ENCODE results near the gene KDM7A.

DNA sequence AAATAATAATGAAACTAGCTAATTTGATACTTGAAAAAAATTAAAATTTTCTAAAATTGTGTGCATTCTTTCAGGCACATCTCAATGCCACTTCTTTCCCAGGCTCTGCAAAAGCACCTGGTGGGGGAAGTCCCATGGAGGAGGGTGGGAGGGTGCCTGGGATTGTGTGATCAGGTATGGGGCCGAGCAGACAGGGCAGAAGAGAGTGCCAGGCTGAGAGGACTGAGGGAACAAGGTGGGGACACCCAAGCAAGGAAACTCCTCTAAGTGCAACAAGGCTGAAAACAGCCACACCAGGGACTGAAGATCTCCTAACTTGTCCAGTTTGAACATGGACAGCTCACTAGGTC lies 127.8 kb downstream of the KDM7A start:
- TF ChIP-seq, protein P1, sequence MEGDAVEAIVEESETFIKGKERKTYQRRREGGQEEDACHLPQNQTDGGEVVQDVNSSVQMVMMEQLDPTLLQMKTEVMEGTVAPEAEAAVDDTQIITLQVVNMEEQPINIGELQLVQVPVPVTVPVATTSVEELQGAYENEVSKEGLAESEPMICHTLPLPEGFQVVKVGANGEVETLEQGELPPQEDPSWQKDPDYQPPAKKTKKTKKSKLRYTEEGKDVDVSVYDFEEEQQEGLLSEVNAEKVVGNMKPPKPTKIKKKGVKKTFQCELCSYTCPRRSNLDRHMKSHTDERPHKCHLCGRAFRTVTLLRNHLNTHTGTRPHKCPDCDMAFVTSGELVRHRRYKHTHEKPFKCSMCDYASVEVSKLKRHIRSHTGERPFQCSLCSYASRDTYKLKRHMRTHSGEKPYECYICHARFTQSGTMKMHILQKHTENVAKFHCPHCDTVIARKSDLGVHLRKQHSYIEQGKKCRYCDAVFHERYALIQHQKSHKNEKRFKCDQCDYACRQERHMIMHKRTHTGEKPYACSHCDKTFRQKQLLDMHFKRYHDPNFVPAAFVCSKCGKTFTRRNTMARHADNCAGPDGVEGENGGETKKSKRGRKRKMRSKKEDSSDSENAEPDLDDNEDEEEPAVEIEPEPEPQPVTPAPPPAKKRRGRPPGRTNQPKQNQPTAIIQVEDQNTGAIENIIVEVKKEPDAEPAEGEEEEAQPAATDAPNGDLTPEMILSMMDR (IDR thresholded peaks at IDR 0.05): no peak
- TF ChIP-seq ZFX (IDR thresholded peaks at IDR 0.05; ENCODE audit: borderline replicate concordance): no peak

Measured in 22Rv1 (cell line).